HCT116 (cell line): ENCODE results near the gene KSR1. TPM values are rescaled to one million over a fixed set of nuclear protein-coding genes. Genes with fewer than 3 reads are reported as not detected.

Experiments used
- ATAC-seq: fragments of 200-7000 bp; cut with Tn5 transposase; 2 replicates; pipeline ENCODE4 v1.9.1; 2020; ENCODE audit warnings: mild to moderate bottlenecking, moderate library complexity
- BruUV-seq: library from RNA; stranded (reverse); fragments of 400-500 nt; replicated peaks from 2 replicates; lab custom pipeline; 2021; lab: Mats Ljungman, UMichigan
- CTCF ChIA-PET: fragments of 300-600 bp; sonication (Branson Sonifier 250); formaldehyde crosslinking; loops from one replicate; lab custom pipeline; 2021; ENCODE audit warnings: antibody characterized with exemption; lab: Charles Lee
- POLR2A ChIA-PET: fragments of 300-600, 350-600 bp; sonication (Branson Sonifier 250); formaldehyde crosslinking; loops from one replicate; lab custom pipeline; 2021; ENCODE audit warnings: antibody characterized with exemption; lab: Charles Lee
- RAD21 ChIA-PET, 2 experiments: fragments of 300-600 bp; sonication (Branson Sonifier 250); formaldehyde crosslinking; loops; one replicate each; lab custom pipeline; 2023; ENCODE audit warnings: low total read pairs in 2 of 2; ENCODE audit not compliant: uncharacterized antibody in 2 of 2, unreplicated experiment in 2 of 2, low non-redundant PET in 1 of 2; lab: Charles Lee
- DNase-seq: peaks from one replicate; pipeline ENCODE4 v3.0.0-alpha.2; 2010; ENCODE audit warnings: low read depth, low spot score
- H2AFZ ChIP-seq: fragments of 200-600 bp; shearing (Covaris generic), sonication (generic); 2 replicates; pipeline ENCODE4 v1.6.1; 2017; ENCODE audit warnings: low read depth, mixed run types, mixed read lengths, antibody characterized with exemption, low read length; ENCODE audit not compliant: poor library complexity, severe bottlenecking
- H3K27ac ChIP-seq: 2 replicates; pipeline ENCODE4 v1.5.1; 2012; ENCODE audit warnings: low read depth, low read length
- H3K27me3 ChIP-seq: fragments of 200-600 bp; sonication (generic); 2 replicates; pipeline ENCODE4 v1.6.1; 2016; ENCODE audit warnings: mixed run types, low read length, mixed read lengths; ENCODE audit not compliant: insufficient read depth
- H3K36me3 ChIP-seq, 2 experiments: fragments of 200-500 bp in 1 of 2; fragments of 200-600 bp in 1 of 2; sonication (Bioruptor generic) in 1 of 2; sonication (generic) in 1 of 2; 2 replicates each; pipeline versions ENCODE4 v1.5.1 to v1.6.1; 2014 to 2016; ENCODE audit warnings: low read length in 2 of 2, inconsistent platforms in 1 of 2, mixed read lengths in 1 of 2, mixed run types in 1 of 2; ENCODE audit not compliant: insufficient read depth in 2 of 2, control insufficient read depth in 1 of 2
- H3K4me1 ChIP-seq, 2 experiments: fragments of 200-600 bp in 1 of 2; sonication (generic) in 1 of 2; 2 replicates each; pipeline versions ENCODE4 v1.5.1 to v1.6.1; 2012 to 2017; ENCODE audit warnings: low read length in 2 of 2, inconsistent platforms in 1 of 2, mild to moderate bottlenecking in 1 of 2, mixed read lengths in 1 of 2, mixed run types in 1 of 2, moderate library complexity in 1 of 2; ENCODE audit not compliant: insufficient read depth in 2 of 2, control insufficient read depth in 1 of 2
- H3K4me2 ChIP-seq: fragments of 200-600 bp; sonication (generic); 2 replicates; pipeline ENCODE4 v1.6.1; 2017; ENCODE audit warnings: mixed run types, low read length, mixed read lengths
- H3K4me3 ChIP-seq, 2 experiments: fragments of 200-600 bp in 1 of 2; sonication (generic) in 1 of 2; replicated peaks in 1 of 2; 2 replicates each; pipeline ENCODE4 v1.5.1; 2011 to 2016; ENCODE audit warnings: low read length in 2 of 2, control low read depth in 1 of 2, low read depth in 1 of 2, mild to moderate bottlenecking in 1 of 2, mixed read lengths in 1 of 2, mixed run types in 1 of 2
- H3K79me2 ChIP-seq: fragments of 200-600 bp; sonication (generic); 2 replicates; pipeline ENCODE4 v1.6.1; 2017; ENCODE audit warnings: mild to moderate bottlenecking, mixed run types, low read length, moderate library complexity, mixed read lengths; ENCODE audit not compliant: insufficient read depth
- H3K9ac ChIP-seq: fragments of 200-600 bp; sonication (generic); 2 replicates; pipeline ENCODE4 v1.6.1; 2016; ENCODE audit warnings: low read length, mixed read lengths
- H3K9me2 ChIP-seq: fragments of 200-600 bp; sonication (generic), shearing (Covaris generic); 2 replicates; pipeline ENCODE4 v1.6.1; 2017; ENCODE audit warnings: mixed run types, mild to moderate bottlenecking, moderate library complexity; ENCODE audit not compliant: insufficient read depth
- H3K9me3 ChIP-seq, 2 experiments: fragments of 200-500 bp in 1 of 2; fragments of 200-600 bp in 1 of 2; sonication (Bioruptor generic) in 1 of 2; sonication (generic) in 1 of 2; 2 replicates each; pipeline ENCODE4 v1.6.1; 2014 to 2017; ENCODE audit warnings: low read length in 2 of 2, mixed read lengths in 2 of 2, inconsistent platforms in 1 of 2, low read depth in 1 of 2, mild to moderate bottlenecking in 1 of 2, mixed run types in 1 of 2, moderate library complexity in 1 of 2; ENCODE audit not compliant: control insufficient read depth in 1 of 2, insufficient read depth in 1 of 2
- H4K20me1 ChIP-seq: fragments of 200-600 bp; sonication (generic), shearing (Covaris generic); 2 replicates; pipeline ENCODE4 v1.6.1; 2017; ENCODE audit warnings: mixed run types, mild to moderate bottlenecking, moderate library complexity; ENCODE audit not compliant: insufficient read depth
- ATF3 ChIP-seq: IDR thresholded peaks from 2 replicates; pipeline ENCODE4 v1.6.1; 2012
- CEBPB ChIP-seq: IDR thresholded peaks from 2 replicates; pipeline ENCODE4 v1.6.1; 2012; ENCODE audit warnings: low read depth
- ELF1 ChIP-seq: IDR thresholded peaks from 2 replicates; pipeline ENCODE4 v1.6.1; 2012; ENCODE audit warnings: low read depth, borderline replicate concordance
- JUND ChIP-seq: IDR thresholded peaks from 2 replicates; pipeline ENCODE4 v1.6.1; 2012
- POLR2A ChIP-seq: IDR thresholded peaks from 2 replicates; pipeline ENCODE4 v1.7.0; 2011; ENCODE audit warnings: borderline replicate concordance; ENCODE audit not compliant: insufficient read depth, insufficient read length; ENCODE audit errors: extremely low read depth
- POLR2AphosphoS5 ChIP-seq: IDR thresholded peaks from 2 replicates; pipeline ENCODE4 v1.6.1; 2011; ENCODE audit warnings: mild to moderate bottlenecking, low read depth, low read length, moderate library complexity
- RAD21 ChIP-seq: IDR thresholded peaks from 2 replicates; pipeline ENCODE4 v1.6.1; 2012; ENCODE audit warnings: low read depth, mild to moderate bottlenecking
- REST ChIP-seq: IDR thresholded peaks from 2 replicates; pipeline ENCODE4 v1.6.1; 2012; ENCODE audit warnings: low read depth
- SIN3A ChIP-seq: IDR thresholded peaks from 2 replicates; pipeline ENCODE4 v1.6.1; 2012; ENCODE audit warnings: low read depth
- TCF7L2 ChIP-seq: IDR thresholded peaks from 2 replicates; pipeline ENCODE4 v1.7.0; 2011; ENCODE audit warnings: borderline replicate concordance, inconsistent platforms; ENCODE audit not compliant: insufficient read depth, insufficient read length; ENCODE audit errors: extremely low read depth
- ZBTB33 ChIP-seq: IDR thresholded peaks from 2 replicates; pipeline ENCODE4 v1.6.1; 2011; ENCODE audit warnings: mild to moderate bottlenecking, low read length, moderate library complexity; ENCODE audit not compliant: insufficient replicate concordance; ENCODE audit errors: extremely low read depth
- ZFX ChIP-seq: fragments of 450-650 bp; IDR thresholded peaks from 2 replicates; pipeline ENCODE4 v1.6.1; 2017
- ZNF274 ChIP-seq: fragments of 200-500 bp; sonication (Bioruptor generic); IDR thresholded peaks from 2 replicates; pipeline ENCODE4 v1.6.1; 2014; ENCODE audit warnings: mild to moderate bottlenecking, low read depth, low read length, inconsistent platforms
- intact Hi-C: fragments of 100-400 bp; cut with micrococcal nuclease; formaldehyde crosslinking; loops from 2 replicates; pipeline ENCODE4 v1.10.0; 2022
- total RNA-seq: library from RNA; stranded (reverse); gene quantifications from one replicate; pipeline ENCODE4 v1.2.1, GENCODE V29; 2021; ENCODE audit not compliant: unreplicated experiment
- TF ChIP-seq, protein P1 (sequence below), 3 experiments: fragments of 200-600 bp in 1 of 3; sonication (generic) in 1 of 3; IDR thresholded peaks in 2 of 3; conservative IDR thresholded peaks in 1 of 3; 2 replicates each; pipeline ENCODE4 v1.5.1; 2012 to 2017; ENCODE audit warnings: low read depth in 2 of 3, low read length in 2 of 3, antibody characterized with exemption in 1 of 3, borderline replicate concordance in 1 of 3, control low read depth in 1 of 3, mild to moderate bottlenecking in 1 of 3, mixed read lengths in 1 of 3, mixed run types in 1 of 3, moderate library complexity in 1 of 3; ENCODE audit not compliant: insufficient read depth in 1 of 3

KSR1 gene
- total RNA-seq, 1 experiment from 2014 or later: 16.5 TPM

GRCh38 chr17:27512511-27513346, 56.5 kb downstream of the KSR1 start:
- no TSS peak for BruUV-seq
- H3K27me3 ChIP-seq: no peaks in the 10 kb centered on the region
- TF ChIP-seq ZNF274: no peak
- TF ChIP-seq TCF7L2: no peak
- TF ChIP-seq POLR2AphosphoS5: no peak
- TF ChIP-seq POLR2A: no peak
- TF ChIP-seq SIN3A: no peak
- TF ChIP-seq RAD21: no peak
- no peak for TF ChIP-seq CEBPB
- TF ChIP-seq ATF3: no peak
- no peak for TF ChIP-seq ZBTB33
- no peak for TF ChIP-seq REST
- TF ChIP-seq JUND: no peak
- TF ChIP-seq, protein P1, sequence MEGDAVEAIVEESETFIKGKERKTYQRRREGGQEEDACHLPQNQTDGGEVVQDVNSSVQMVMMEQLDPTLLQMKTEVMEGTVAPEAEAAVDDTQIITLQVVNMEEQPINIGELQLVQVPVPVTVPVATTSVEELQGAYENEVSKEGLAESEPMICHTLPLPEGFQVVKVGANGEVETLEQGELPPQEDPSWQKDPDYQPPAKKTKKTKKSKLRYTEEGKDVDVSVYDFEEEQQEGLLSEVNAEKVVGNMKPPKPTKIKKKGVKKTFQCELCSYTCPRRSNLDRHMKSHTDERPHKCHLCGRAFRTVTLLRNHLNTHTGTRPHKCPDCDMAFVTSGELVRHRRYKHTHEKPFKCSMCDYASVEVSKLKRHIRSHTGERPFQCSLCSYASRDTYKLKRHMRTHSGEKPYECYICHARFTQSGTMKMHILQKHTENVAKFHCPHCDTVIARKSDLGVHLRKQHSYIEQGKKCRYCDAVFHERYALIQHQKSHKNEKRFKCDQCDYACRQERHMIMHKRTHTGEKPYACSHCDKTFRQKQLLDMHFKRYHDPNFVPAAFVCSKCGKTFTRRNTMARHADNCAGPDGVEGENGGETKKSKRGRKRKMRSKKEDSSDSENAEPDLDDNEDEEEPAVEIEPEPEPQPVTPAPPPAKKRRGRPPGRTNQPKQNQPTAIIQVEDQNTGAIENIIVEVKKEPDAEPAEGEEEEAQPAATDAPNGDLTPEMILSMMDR (IDR thresholded peaks at IDR 0.05 in 2 of 3, conservative IDR thresholded peaks at IDR 0.05 in 1 of 3; ENCODE audit: borderline replicate concordance in 1 of 3, insufficient read depth in 1 of 3, low read depth in 2 of 3, low read length in 2 of 3): no peak
- TF ChIP-seq ZFX: no peak
- no peak for TF ChIP-seq ELF1
- TF ChIP-seq, all 23 proteins: peak for 0
- ChIA-PET POLR2A (no interaction called here), CTCF (no interaction called here), RAD21 (no interaction called here)
- no peaks in the 10 kb centered on the region for H3K4me1 ChIP-seq
- no peak overlapping the region for H2AFZ ChIP-seq
- ATAC-seq: no peak
- no peaks in the 10 kb centered on the region for H3K79me2 ChIP-seq
- no peaks in the 10 kb centered on the region for H3K9me3 ChIP-seq
- intact Hi-C loops: no loop called here
- no peak overlapping the region for H3K4me3 ChIP-seq
- no peaks in the 10 kb centered on the region for H4K20me1 ChIP-seq
- H3K9ac ChIP-seq: no peak overlapping the region
- H3K4me2 ChIP-seq: no peak overlapping the region
- no peaks in the 10 kb centered on the region for H3K9me2 ChIP-seq
- no peaks in the 10 kb centered on the region for H3K36me3 ChIP-seq
- no peak overlapping the region for H3K27ac ChIP-seq
- no peak for DNase-seq
